Measurements from ENCODE around the gene BACH2.

- no peak for TF ChIP-seq CTCF (IDR thresholded peaks at IDR 0.05; ENCODE audit: insufficient read depth, low read length, poor library complexity, severe bottlenecking)
- no peak for TF ChIP-seq EZH2phosphoT487 (conservative IDR thresholded peaks at IDR 0.05; ENCODE audit: low read length)
These were observed 5.7 kb upstream of the BACH2 start for GRCh38 chr6:90302320-90302719.
